Mammary epithelial cell (primary cell): ENCODE results near the gene TBL3.

Experiments used
- EZH2 ChIP-seq: IDR thresholded peaks from 2 replicates; pipeline ENCODE4 v1.6.1; 2012; ENCODE audit warnings: low read length, inconsistent platforms, borderline replicate concordance
- TF ChIP-seq, protein P1 (sequence below), 2 donors: IDR thresholded peaks in 1 of 2; conservative IDR thresholded peaks in 1 of 2; 2 replicates each; pipeline ENCODE4 v1.5.1; 2011 to 2012; ENCODE audit warnings: inconsistent platforms in 2 of 2, low read length in 2 of 2, mild to moderate bottlenecking in 2 of 2, control low read depth in 1 of 2, low read depth in 1 of 2; ENCODE audit not compliant: insufficient read depth in 1 of 2; ENCODE audit errors: extremely low read depth in 1 of 2

DNA sequence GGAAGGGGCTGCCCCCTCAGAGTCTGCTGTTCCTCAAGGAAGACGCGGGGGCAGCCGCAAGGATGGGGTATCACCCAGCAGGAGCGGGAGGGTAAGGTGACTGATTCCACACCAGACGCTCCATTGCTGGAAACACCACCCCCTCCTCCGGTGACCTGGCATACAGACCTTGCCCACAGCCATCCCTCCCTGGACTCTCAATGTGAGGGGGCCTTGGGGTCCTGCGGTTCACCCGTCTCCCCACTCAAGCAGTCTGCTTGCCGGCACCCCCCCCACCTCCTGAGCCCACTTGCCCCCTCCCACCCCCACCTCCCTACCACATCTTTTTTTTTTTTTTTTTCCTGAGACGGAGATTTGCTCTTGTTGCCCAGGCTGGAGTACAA lies 41.5 kb upstream of the TBL3 start:
- TF ChIP-seq, protein P1, sequence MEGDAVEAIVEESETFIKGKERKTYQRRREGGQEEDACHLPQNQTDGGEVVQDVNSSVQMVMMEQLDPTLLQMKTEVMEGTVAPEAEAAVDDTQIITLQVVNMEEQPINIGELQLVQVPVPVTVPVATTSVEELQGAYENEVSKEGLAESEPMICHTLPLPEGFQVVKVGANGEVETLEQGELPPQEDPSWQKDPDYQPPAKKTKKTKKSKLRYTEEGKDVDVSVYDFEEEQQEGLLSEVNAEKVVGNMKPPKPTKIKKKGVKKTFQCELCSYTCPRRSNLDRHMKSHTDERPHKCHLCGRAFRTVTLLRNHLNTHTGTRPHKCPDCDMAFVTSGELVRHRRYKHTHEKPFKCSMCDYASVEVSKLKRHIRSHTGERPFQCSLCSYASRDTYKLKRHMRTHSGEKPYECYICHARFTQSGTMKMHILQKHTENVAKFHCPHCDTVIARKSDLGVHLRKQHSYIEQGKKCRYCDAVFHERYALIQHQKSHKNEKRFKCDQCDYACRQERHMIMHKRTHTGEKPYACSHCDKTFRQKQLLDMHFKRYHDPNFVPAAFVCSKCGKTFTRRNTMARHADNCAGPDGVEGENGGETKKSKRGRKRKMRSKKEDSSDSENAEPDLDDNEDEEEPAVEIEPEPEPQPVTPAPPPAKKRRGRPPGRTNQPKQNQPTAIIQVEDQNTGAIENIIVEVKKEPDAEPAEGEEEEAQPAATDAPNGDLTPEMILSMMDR (conservative IDR thresholded peaks at IDR 0.05 in 1 of 2, IDR thresholded peaks at IDR 0.05 in 1 of 2; ENCODE audit: extremely low read depth in 1 of 2, insufficient read depth in 1 of 2, low read depth in 1 of 2, low read length in 2 of 2) = no peak
- TF ChIP-seq EZH2 = no peak
